ENCODE data around the gene TAS2R14. TPM values are rescaled to one million over a fixed set of nuclear protein-coding genes. Genes with fewer than 3 reads are reported as not detected.

The TAS2R14 gene
- total RNA-seq, 2 experiments from 2014 or later: 0.64 to 0.68 TPM

Other genes with a start within 250 kb of the TAS2R14 start
- 100 to 1,000 TPM; 276 to 279 TPM for gene YBX3, start 215.9 kb downstream of the TAS2R14 start, total RNA-seq
- not detected for gene TAS2R7, start 136.6 kb downstream of the TAS2R14 start, total RNA-seq
- gene TAS2R8, start 132.0 kb downstream of the TAS2R14 start, total RNA-seq: not detected
- not detected for gene TAS2R9, start 129.1 kb downstream of the TAS2R14 start, total RNA-seq
- gene TAS2R10, start 112.9 kb downstream of the TAS2R14 start, total RNA-seq: not detected
- 1 to 10 TPM; 1.3 to 1.4 TPM for gene PRR4, start 89.8 kb downstream of the TAS2R14 start, total RNA-seq
- 1 to 10 TPM; 6.3 to 7.3 TPM for gene PRH1, start 55.0 kb downstream of the TAS2R14 start, total RNA-seq
- gene TAS2R13, start 29.7 kb downstream of the TAS2R14 start, total RNA-seq: under 1 TPM; 0.12 to 0.16 TPM
- not detected for gene PRH2, start 10.0 kb downstream of the TAS2R14 start, total RNA-seq
- under 1 TPM; 0.36 to 0.37 TPM for gene TAS2R50, start 47.6 kb upstream of the TAS2R14 start, total RNA-seq
- under 1 TPM; 0.21 to 0.30 TPM for gene TAS2R20, start 59.0 kb upstream of the TAS2R14 start, total RNA-seq
- under 1 TPM; 0.50 to 0.89 TPM for gene TAS2R19, start 83.4 kb upstream of the TAS2R14 start, total RNA-seq
- gene TAS2R31, start 92.1 kb upstream of the TAS2R14 start, total RNA-seq: under 1 TPM; 0.58 to 0.86 TPM
- under 1 TPM; 0.39 to 0.48 TPM for gene TAS2R46, start 123.0 kb upstream of the TAS2R14 start, total RNA-seq
- under 1 TPM; 0.29 to 0.36 TPM for gene TAS2R43, start 153.1 kb upstream of the TAS2R14 start, total RNA-seq
- under 1 TPM; 0.86 to 0.97 TPM for gene TAS2R30, start 195.4 kb upstream of the TAS2R14 start, total RNA-seq
- 1 to 10 TPM; 8.7 to 9.0 TPM for gene SMIM10L1, start 231.9 kb upstream of the TAS2R14 start, total RNA-seq
- not detected for gene TAS2R42, start 247.7 kb upstream of the TAS2R14 start, total RNA-seq

All from activated naive CD8-positive, alpha-beta T cell treated with anti-CD3 and anti-CD28 coated beads for 36 hours (primary cell).